Measurements from ENCODE around the gene COIL.

Gene COIL, protein sequence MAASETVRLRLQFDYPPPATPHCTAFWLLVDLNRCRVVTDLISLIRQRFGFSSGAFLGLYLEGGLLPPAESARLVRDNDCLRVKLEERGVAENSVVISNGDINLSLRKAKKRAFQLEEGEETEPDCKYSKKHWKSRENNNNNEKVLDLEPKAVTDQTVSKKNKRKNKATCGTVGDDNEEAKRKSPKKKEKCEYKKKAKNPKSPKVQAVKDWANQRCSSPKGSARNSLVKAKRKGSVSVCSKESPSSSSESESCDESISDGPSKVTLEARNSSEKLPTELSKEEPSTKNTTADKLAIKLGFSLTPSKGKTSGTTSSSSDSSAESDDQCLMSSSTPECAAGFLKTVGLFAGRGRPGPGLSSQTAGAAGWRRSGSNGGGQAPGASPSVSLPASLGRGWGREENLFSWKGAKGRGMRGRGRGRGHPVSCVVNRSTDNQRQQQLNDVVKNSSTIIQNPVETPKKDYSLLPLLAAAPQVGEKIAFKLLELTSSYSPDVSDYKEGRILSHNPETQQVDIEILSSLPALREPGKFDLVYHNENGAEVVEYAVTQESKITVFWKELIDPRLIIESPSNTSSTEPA

DNA sequence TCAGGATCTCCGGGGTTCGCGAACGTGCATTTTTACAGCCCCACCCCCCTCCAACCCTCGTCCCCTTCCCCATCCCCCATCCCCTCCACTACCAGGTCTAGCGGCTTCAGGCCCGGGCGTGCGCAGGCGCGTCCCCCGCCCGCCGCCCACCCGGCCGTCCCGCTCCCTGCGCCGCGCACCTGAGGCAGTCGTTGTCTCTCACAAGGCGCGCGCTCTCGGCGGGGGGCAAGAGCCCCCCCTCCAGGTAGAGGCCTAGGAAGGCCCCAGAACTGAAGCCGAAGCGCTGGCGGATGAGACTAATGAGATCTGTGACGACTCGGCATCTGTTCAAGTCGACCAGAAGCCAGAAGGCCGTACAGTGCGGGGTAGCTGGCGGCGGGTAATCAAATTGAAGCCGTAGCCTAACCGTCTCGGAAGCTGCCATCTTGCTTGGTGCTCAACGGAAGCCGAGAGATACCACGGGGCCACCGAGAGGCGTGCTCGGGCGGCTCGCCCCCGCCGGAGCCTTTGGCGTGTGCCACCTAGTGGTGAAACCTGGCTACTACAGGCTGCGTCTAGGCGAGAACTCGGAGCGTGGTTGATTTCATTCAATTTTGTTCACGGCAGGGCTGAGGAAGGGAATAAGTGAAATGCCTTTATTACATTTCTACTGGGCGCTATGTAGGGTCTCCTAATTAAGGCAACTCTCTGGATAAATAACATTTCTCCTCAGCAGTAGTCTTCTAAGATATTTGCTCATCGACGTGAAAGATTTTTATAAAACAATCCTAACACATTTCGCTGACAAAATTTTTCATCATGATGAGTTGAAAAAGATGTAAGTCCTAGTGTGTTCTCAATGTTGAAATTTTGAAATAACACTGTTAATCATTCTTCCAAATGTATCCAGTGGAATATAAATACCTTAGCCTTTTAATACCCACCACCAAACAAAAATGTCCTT is at the start of gene COIL:
TSS of gene COIL (minus strand) at position 455 of the 943 bp plus-strand sequence. CDS start at position 424, 31 bp downstream.
- DNase-seq (ENCODE audit: low read depth, low spot score), result peak; percentile 86
- no peaks in the 10 kb centered on the region for H3K9me3 ChIP-seq (ENCODE audit: control insufficient read depth, insufficient read depth, low read length)
- no peak within 1 kb of the TSS for H3K27ac ChIP-seq (ENCODE audit: low read length)
- H3K36me3 ChIP-seq (ENCODE audit: control insufficient read depth, insufficient read depth, low read length), result no peaks in the 10 kb centered on the region
- no peaks in the 10 kb centered on the region for H3K4me1 ChIP-seq (ENCODE audit: control insufficient read depth, insufficient read depth, low read length)
- WGBS (ENCODE audit: insufficient coverage, insufficient read length), result no CpG with 5 or more reads among the region's 59 CpGs
- H3K27me3 ChIP-seq (ENCODE audit: control insufficient read depth, insufficient read depth, low read length), result no peaks in the 10 kb centered on the region
- peak within 1 kb of the TSS; percentile 71; the same call in 1 of the 2 replicates for H3K4me3 ChIP-seq (ENCODE audit: low read length)

DNA sequence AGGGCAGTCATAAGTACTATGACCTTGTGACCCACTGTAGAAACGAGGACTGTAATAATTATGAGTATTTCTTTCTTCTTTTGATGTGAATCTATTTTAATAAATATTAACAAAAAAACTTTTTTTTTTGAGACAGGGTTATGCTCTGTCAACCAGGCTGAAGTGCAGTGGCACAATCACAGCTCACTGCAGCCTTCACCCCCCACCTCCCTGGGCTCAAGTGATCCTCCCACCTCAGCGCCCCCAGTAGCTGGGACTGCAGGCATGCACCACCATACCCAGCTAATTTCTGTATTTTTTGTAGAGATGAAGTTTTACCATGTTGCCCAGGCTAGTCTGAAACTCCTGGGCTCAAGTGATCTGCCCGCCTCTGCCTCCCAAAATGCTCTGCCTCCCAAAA is 49.6 kb upstream of the COIL start:
- no CpG with 5 or more reads among the region's 3 CpGs for WGBS (ENCODE audit: insufficient coverage, insufficient read length)
- Histone ChIP-seq H3K36me3 (ENCODE audit: control insufficient read depth, insufficient read depth, low read length) (no peaks in the 10 kb centered on the region), H3K9me3 (ENCODE audit: control insufficient read depth, insufficient read depth, low read length) (no peaks in the 10 kb centered on the region), H3K4me1 (ENCODE audit: control insufficient read depth, insufficient read depth, low read length) (no peaks in the 10 kb centered on the region; the same call in 1 of the 2 replicates), H3K27me3 (ENCODE audit: control insufficient read depth, insufficient read depth, low read length) (no peaks in the 10 kb centered on the region), H3K4me3 (ENCODE audit: low read length) (no peak overlapping the region), H3K27ac (ENCODE audit: low read length) (no peak overlapping the region)
- no peak for DNase-seq (ENCODE audit: low read depth, low spot score)

DNA sequence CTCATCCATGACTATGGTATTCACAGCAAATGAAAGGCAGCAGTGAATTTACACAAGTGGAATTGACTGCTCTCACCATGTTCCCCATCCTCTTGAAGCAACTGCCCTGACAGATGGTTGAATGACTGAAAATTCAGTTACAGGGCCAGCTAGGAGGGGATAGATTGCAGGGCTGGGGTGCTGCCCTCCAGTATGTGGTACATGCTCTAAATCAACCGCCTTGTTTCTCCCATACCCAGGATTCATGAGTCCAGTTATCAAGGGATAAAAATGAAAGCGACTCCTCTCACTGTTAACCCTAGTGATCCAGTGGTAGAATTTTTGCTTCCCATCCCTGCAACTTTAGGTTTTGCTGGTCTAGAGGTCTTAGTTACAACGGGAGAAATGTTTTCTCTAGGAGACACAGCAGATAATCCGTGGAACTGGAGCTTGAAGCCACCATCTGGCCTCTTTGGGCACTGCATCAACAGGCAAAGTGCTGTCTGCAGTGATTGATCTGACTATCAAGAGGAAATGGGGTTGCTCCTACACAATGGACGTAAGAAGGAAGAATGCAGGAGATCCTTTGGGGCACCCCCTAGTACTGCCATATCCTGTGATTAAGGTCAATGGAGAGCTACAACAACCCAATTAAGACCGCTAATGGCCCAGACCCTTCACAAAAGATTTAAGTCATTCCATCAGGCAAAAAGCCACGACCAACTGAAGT is 49.0 kb upstream of the COIL start:
- no peak overlapping the region for H3K27ac ChIP-seq (ENCODE audit: low read length)
- WGBS (ENCODE audit: insufficient coverage, insufficient read length), result no CpG with 5 or more reads among the region's 7 CpGs
- no peaks in the 10 kb centered on the region for H3K27me3 ChIP-seq (ENCODE audit: control insufficient read depth, insufficient read depth, low read length)
- peak; percentile 76 for DNase-seq (ENCODE audit: low read depth, low spot score)
- no peaks in the 10 kb centered on the region; the same call in 1 of the 2 replicates for H3K4me1 ChIP-seq (ENCODE audit: control insufficient read depth, insufficient read depth, low read length)
- no peaks in the 10 kb centered on the region for H3K9me3 ChIP-seq (ENCODE audit: control insufficient read depth, insufficient read depth, low read length)
- no peaks in the 10 kb centered on the region for H3K36me3 ChIP-seq (ENCODE audit: control insufficient read depth, insufficient read depth, low read length)
- no peak overlapping the region for H3K4me3 ChIP-seq (ENCODE audit: low read length)

DNA sequence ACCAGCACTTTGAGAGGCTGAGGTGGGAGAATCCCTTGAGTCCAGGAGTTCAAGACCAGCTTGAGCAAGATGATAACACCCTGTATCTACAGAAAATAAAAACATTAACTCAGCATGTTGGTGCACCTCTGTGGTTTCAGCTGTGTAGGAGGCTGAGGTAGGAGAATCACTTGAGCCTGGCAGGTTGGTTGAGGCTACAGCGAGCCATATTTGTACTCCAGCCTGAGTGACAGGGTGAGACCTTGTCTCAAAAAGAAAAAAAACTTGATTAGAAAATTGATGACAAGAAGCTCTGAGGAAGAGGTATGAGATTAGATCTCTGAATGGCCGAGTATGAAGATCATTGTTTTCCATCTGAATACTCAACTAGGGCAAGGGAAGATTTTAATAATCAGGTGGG is 48.1 kb upstream of the COIL start:
- H3K36me3 ChIP-seq (ENCODE audit: control insufficient read depth, insufficient read depth, low read length), result no peaks in the 10 kb centered on the region
- WGBS (ENCODE audit: insufficient coverage, insufficient read length), result no CpG with 5 or more reads among the region's 2 CpGs
- no peak overlapping the region for H3K27ac ChIP-seq (ENCODE audit: low read length)
- H3K27me3 ChIP-seq (ENCODE audit: control insufficient read depth, insufficient read depth, low read length), result no peaks in the 10 kb centered on the region
- no peak for DNase-seq (ENCODE audit: low read depth, low spot score)
- no peaks in the 10 kb centered on the region for H3K9me3 ChIP-seq (ENCODE audit: control insufficient read depth, insufficient read depth, low read length)
- no peaks in the 10 kb centered on the region; the same call in 1 of the 2 replicates for H3K4me1 ChIP-seq (ENCODE audit: control insufficient read depth, insufficient read depth, low read length)
- no peak overlapping the region for H3K4me3 ChIP-seq (ENCODE audit: low read length)

DNA sequence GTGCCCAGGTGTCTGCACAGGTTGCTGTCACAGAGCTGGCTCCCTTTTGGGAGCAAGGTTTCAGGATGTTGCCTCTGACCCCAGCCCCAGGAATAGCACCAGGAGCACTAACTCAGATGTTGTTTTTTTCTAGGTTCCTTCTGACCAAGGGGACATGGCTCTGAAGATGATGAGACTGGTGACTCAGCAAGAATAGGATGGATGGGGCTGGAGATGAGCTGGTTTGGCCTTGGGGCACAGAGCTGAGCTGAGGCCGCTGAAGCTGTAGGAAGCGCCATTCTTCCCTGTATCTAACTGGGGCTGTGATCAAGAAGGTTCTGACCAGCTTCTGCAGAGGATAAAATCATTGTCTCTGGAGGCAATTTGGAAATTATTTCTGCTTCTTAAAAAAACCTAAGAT is 45.2 kb upstream of the COIL start:
- H3K9me3 ChIP-seq (ENCODE audit: control insufficient read depth, insufficient read depth, low read length), result no peaks in the 10 kb centered on the region
- H3K27me3 ChIP-seq (ENCODE audit: control insufficient read depth, insufficient read depth, low read length), result no peaks in the 10 kb centered on the region
- H3K4me3 ChIP-seq (ENCODE audit: low read length), result no peak overlapping the region
- no CpG with 5 or more reads among the region's 2 CpGs for WGBS (ENCODE audit: insufficient coverage, insufficient read length)
- no peaks in the 10 kb centered on the region; the same call in 1 of the 2 replicates for H3K4me1 ChIP-seq (ENCODE audit: control insufficient read depth, insufficient read depth, low read length)
- no peak overlapping the region for H3K27ac ChIP-seq (ENCODE audit: low read length)
- no peak for DNase-seq (ENCODE audit: low read depth, low spot score)
- no peaks in the 10 kb centered on the region for H3K36me3 ChIP-seq (ENCODE audit: control insufficient read depth, insufficient read depth, low read length)

DNA sequence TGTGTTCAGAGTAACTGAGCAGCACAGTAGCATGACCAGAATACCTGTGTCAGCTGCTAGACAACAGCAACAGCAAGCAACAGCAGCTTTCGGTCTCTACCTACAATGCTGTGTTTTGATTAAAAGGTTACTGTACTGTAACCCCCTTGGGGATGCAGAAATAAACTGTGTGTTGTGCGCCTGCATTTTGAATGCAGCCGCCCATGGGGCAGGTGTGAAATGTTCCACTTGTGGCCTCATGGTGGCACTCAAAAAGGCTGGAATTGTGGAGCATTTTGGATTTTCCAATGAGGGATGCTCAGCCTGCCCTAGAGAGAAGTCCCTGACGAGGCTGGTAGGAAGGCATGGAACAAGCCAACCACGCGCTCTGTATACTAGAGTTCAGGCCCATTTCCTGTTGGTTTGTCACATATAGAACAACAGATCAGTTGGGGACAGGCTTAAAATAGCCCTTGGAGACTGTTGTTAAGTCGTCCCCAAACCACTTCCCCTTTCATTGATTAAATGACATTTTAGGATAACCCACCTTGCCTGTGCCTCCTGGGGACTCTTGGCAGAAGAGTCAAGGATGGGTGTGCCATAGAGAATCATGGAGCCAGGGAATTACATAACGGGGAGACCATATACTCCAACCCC is 44.2 kb upstream of the COIL start:
- no peaks in the 10 kb centered on the region for H3K27me3 ChIP-seq (ENCODE audit: control insufficient read depth, insufficient read depth, low read length)
- H3K4me1 ChIP-seq (ENCODE audit: control insufficient read depth, insufficient read depth, low read length), result no peaks in the 10 kb centered on the region; the same call in 1 of the 2 replicates
- H3K9me3 ChIP-seq (ENCODE audit: control insufficient read depth, insufficient read depth, low read length), result no peaks in the 10 kb centered on the region
- no peak overlapping the region for H3K27ac ChIP-seq (ENCODE audit: low read length)
- no peaks in the 10 kb centered on the region for H3K36me3 ChIP-seq (ENCODE audit: control insufficient read depth, insufficient read depth, low read length)
- no peak overlapping the region for H3K4me3 ChIP-seq (ENCODE audit: low read length)
- WGBS (ENCODE audit: insufficient coverage, insufficient read length), result no CpG with 5 or more reads among the region's 8 CpGs
- DNase-seq (ENCODE audit: low read depth, low spot score), result no peak

DNA sequence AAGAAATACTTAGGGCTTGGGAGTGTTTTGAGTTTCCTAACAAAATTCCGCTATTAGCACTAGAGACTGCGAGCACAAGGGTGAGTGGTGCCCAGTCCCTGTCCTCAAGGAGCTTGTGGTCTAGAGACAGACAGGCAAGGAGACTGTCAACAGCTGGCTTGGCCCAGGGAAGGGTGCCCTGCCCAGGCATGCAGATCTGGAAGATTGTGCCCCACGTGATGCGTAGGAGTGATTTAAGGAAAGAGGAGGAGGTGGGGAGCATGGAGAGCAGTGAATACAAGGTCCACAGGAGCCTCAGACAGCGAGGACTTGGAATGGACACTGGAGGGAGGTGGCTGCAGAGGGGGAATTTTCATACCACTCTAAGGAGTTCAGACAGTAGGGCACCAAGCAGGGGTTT is 42.1 kb upstream of the COIL start:
- no CpG with 5 or more reads among the region's 5 CpGs for WGBS (ENCODE audit: insufficient coverage, insufficient read length)
- Histone ChIP-seq H3K9me3 (ENCODE audit: control insufficient read depth, insufficient read depth, low read length) (no peaks in the 10 kb centered on the region), H3K4me3 (ENCODE audit: low read length) (no peak overlapping the region), H3K27me3 (ENCODE audit: control insufficient read depth, insufficient read depth, low read length) (no peaks in the 10 kb centered on the region), H3K4me1 (ENCODE audit: control insufficient read depth, insufficient read depth, low read length) (no peaks in the 10 kb centered on the region), H3K27ac (ENCODE audit: low read length) (no peak overlapping the region), H3K36me3 (ENCODE audit: control insufficient read depth, insufficient read depth, low read length) (no peaks in the 10 kb centered on the region)
- DNase-seq (ENCODE audit: low read depth, low spot score), result no peak

DNA sequence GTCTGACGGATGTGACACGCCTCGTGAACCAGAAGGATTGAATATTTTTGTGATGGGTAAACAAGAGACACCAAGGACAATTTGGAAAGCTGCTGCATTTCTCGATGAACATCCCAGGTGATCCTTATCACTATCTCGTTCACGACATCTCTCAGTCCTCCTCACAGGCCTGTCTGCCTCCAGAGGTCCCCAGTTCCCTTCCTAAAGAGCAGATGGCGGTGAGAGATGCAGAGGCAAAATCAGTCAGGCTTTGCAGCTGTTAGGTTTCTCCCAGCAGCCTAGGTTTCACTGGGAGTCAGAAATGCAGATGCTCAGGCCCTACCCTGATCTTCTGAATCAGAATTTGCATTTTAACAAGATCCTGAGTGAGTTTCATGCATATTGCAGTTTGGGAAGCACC is 40.7 kb upstream of the COIL start:
- H3K9me3 ChIP-seq (ENCODE audit: control insufficient read depth, insufficient read depth, low read length), result no peaks in the 10 kb centered on the region
- H3K4me1 ChIP-seq (ENCODE audit: control insufficient read depth, insufficient read depth, low read length), result no peaks in the 10 kb centered on the region

DNA sequence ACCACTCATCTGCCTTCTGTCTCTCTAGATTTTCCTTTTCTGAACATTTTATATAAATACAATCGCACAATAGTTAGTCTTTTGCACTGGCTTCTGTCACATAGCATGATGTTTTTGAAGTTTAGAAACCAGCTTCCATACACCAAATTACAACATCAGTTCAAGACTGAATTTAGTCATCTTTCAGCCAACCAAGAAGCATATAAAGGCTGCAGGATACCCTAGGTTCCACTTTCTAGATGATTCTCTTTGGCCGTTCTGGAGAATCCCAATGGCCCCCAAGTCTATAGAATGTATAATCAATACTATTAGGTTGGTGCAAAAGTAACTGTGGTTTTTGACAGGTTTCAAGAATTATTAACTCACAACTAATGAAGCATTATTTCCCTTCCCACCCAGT is 36.5 kb upstream of the COIL start:
- H3K27me3 ChIP-seq (ENCODE audit: control insufficient read depth, insufficient read depth, low read length), result no peaks in the 10 kb centered on the region
- H3K4me1 ChIP-seq (ENCODE audit: control insufficient read depth, insufficient read depth, low read length), result no peaks in the 10 kb centered on the region
- no peaks in the 10 kb centered on the region; the same call in 1 of the 2 replicates for H3K36me3 ChIP-seq (ENCODE audit: control insufficient read depth, insufficient read depth, low read length)
- DNase-seq (ENCODE audit: low read depth, low spot score), result no peak
- no CpG with 5 or more reads among the region's 2 CpGs for WGBS (ENCODE audit: insufficient coverage, insufficient read length)
- H3K27ac ChIP-seq (ENCODE audit: low read length), result no peak overlapping the region
- no peaks in the 10 kb centered on the region for H3K9me3 ChIP-seq (ENCODE audit: control insufficient read depth, insufficient read depth, low read length)
- no peak overlapping the region for H3K4me3 ChIP-seq (ENCODE audit: low read length)

More for the DNA sequence above, 40.7 kb upstream of the COIL start:
- no peak for DNase-seq (ENCODE audit: low read depth, low spot score)
- Histone ChIP-seq H3K4me3 (ENCODE audit: low read length) (no peak overlapping the region), H3K27me3 (ENCODE audit: control insufficient read depth, insufficient read depth, low read length) (no peaks in the 10 kb centered on the region), H3K27ac (ENCODE audit: low read length) (no peak overlapping the region), H3K36me3 (ENCODE audit: control insufficient read depth, insufficient read depth, low read length) (no peaks in the 10 kb centered on the region; the same call in 1 of the 2 replicates)
- WGBS (ENCODE audit: insufficient coverage, insufficient read length), result no CpG with 5 or more reads among the region's 7 CpGs

All from iPS DF 6.9 (cell line).